Psoas muscle (tissue), 8 donors: ENCODE results near the gene PLXNA4. TPM values are rescaled to one million over a fixed set of nuclear protein-coding genes. Genes with fewer than 3 reads are reported as not detected.

Experiments used
- ATAC-seq, 4 donors: fragments of 200-7000 bp; cut with Tn5 transposase; one replicate each; pipeline ENCODE4 v1.9.1; 2020; ENCODE audit warnings: moderate library complexity in 3 of 4, mild to moderate bottlenecking in 2 of 4
- DNase-seq, 2 donors: peaks; one replicate each; pipeline ENCODE4 v3.0.0-alpha.2; 2020
- H3K27ac ChIP-seq: fragments of 200-600 bp; one replicate; pipeline ENCODE4 v1.8.0; 2022
- H3K27me3 ChIP-seq, 3 donors: fragments of 200-600 bp in 1 of 3; one replicate each; pipeline versions ENCODE4 v1.6.1 to v1.8.0; 2013 to 2022; ENCODE audit warnings: low read length in 2 of 3, mild to moderate bottlenecking in 2 of 3, moderate library complexity in 1 of 3; ENCODE audit not compliant: insufficient read depth in 3 of 3
- H3K36me3 ChIP-seq, 2 donors: fragments of 200-600 bp in 1 of 2; one replicate each; pipeline versions ENCODE4 v1.6.1 to v1.8.0; 2013 to 2022; ENCODE audit warnings: low read depth in 1 of 2, mild to moderate bottlenecking in 1 of 2, moderate library complexity in 1 of 2; ENCODE audit not compliant: insufficient read depth in 1 of 2
- H3K4me1 ChIP-seq: fragments of 200-600 bp; one replicate; pipeline ENCODE4 v1.8.0; 2022
- H3K4me3 ChIP-seq: fragments of 200-600 bp; one replicate; pipeline ENCODE4 v1.8.0; 2022; ENCODE audit warnings: mild to moderate bottlenecking
- H3K9me3 ChIP-seq: fragments of 200-600 bp; one replicate; pipeline ENCODE4 v1.8.0; 2022
- CTCF ChIP-seq: fragments of 200-600 bp; IDR thresholded peaks from one replicate; pipeline ENCODE4 v1.8.0; 2022; ENCODE audit warnings: antibody characterized with exemption
- WGBS, 3 donors: extraction: QIAGEN DNeasy Blood & Tissue Kit; methylation state at CpG; one replicate each; pipeline versions ENCODE4 v1.1.6 to v1.1.7; 2013; 5-methylcytosine and 5-hydroxymethylcytosine counted together
- intact Hi-C, 2 donors: fragments of 100-400 bp; cut with DNase I; formaldehyde crosslinking; loops; one replicate each; pipeline versions ENCODE4 v1.11.0 to v1.14.2; 2022
- polyA plus RNA-seq, 3 donors: library from polyadenylated mRNA; stranded (reverse); fragments of 200-250 nt; gene quantifications; one replicate each; pipeline ENCODE4 v1.2.3, GENCODE V29; 2013
- total RNA-seq, 4 donors: library from RNA; stranded (reverse); fragmentation: NEBNext Ultra II Directional in 2 of 4; extraction: Animal tissue kit (Norgen Biotek cat#: 25700) in 2 of 4; gene quantifications; one replicate each; pipeline versions ENCODE4 v1.2.1 to v1.2.4, GENCODE V29; 2021 to 2023
- donor health status: healthy with polysubstance abuse.
- donor health status: DM: no; HTN: no; CAD: no; lungs with moderate emphysema.
- donor health status: Bipolar disorder and iron deficiency.
- donor health status: healthy.
- donor health status: DM: yes; HTN: yes; CAD: no.
- donor health status: DM: no; HTN: no; CAD: no.
- donor health status: DM: no; HTN: no; CAD: no.
- donor health status: DM: yes; HTN: yes; CAD: no.

The PLXNA4 gene
- total and polyA plus RNA-seq, 7 donors: 0.15 to 2.5 (median 0.88) TPM

- H3K36me3 ChIP-seq: no peaks in the 10 kb centered on the region
- H3K4me3 ChIP-seq: no peak overlapping the region
- H3K27ac ChIP-seq: no peak overlapping the region
- intact Hi-C loops: no loop called here
- TF ChIP-seq CTCF: no peak
- whole genome bisulfite sequencing, 3 donors: 70 to 73% (median 71%) methylated on average over 4 of the region's 4 CpGs
- no peaks in the 10 kb centered on the region for H3K4me1 ChIP-seq
- no peaks in the 10 kb centered on the region for H3K27me3 ChIP-seq
- H3K9me3 ChIP-seq: no peaks in the 10 kb centered on the region
- no peak for DNase-seq
- ATAC-seq: no peak
Measured at GRCh38 chr7:132509643-132510042, 66.6 kb downstream of the PLXNA4 start.

GRCh38 chr7:132508724-132509353 is 67.4 kb downstream of the PLXNA4 start:
- intact Hi-C loops: no loop called here
- Histone ChIP-seq H3K4me1 (no peaks in the 10 kb centered on the region), H3K36me3 (no peaks in the 10 kb centered on the region), H3K9me3 (no peaks in the 10 kb centered on the region), H3K27ac (no peak overlapping the region), H3K27me3 (no peaks in the 10 kb centered on the region), H3K4me3 (no peak overlapping the region)
- DNase-seq (no peak), ATAC-seq (no peak)
- 56 to 67% (median 63%) methylated on average over 9 to 10 of the region's 10 CpGs for WGBS, 3 donors
- TF ChIP-seq CTCF: no peak

GRCh38 chr7:132504852-132505251 is 71.4 kb downstream of the PLXNA4 start:
- H3K27ac ChIP-seq: no peak overlapping the region
- intact Hi-C loops: no loop called here
- H3K36me3 ChIP-seq: no peaks in the 10 kb centered on the region
- H3K27me3 ChIP-seq: no peaks in the 10 kb centered on the region
- 54 to 73% (median 64%) methylated on average over 11 of the region's 11 CpGs for WGBS, 3 donors
- no peak for DNase-seq
- TF ChIP-seq CTCF: no peak
- H3K4me1 ChIP-seq: no peaks in the 10 kb centered on the region
- H3K4me3 ChIP-seq: no peak overlapping the region
- no peak for ATAC-seq
- no peaks in the 10 kb centered on the region for H3K9me3 ChIP-seq

- 83 to 88% (median 86%) methylated on average over 5 of the region's 5 CpGs for WGBS, 3 donors
- ATAC-seq (no peak), DNase-seq (no peak)
- H3K4me3 ChIP-seq: no peak overlapping the region
- no peaks in the 10 kb centered on the region for H3K9me3 ChIP-seq
- TF ChIP-seq CTCF: no peak
- no peak overlapping the region for H3K27ac ChIP-seq
- H3K36me3 ChIP-seq: no peaks in the 10 kb centered on the region
- H3K27me3 ChIP-seq: no peaks in the 10 kb centered on the region
- no peaks in the 10 kb centered on the region for H3K4me1 ChIP-seq
- intact Hi-C loops: no loop called here
Measured at GRCh38 chr7:132504071-132504470, 72.2 kb downstream of the PLXNA4 start.

- no peak for TF ChIP-seq CTCF
- no peak overlapping the region for H3K4me3 ChIP-seq
- intact Hi-C loops: no loop called here
Measured at GRCh38 chr7:132503415-132503814, 72.9 kb downstream of the PLXNA4 start.

More at GRCh38 chr7:132503415-132503814, 72.9 kb downstream of the PLXNA4 start:
- Histone ChIP-seq H3K4me1 (no peaks in the 10 kb centered on the region), H3K27me3 (no peaks in the 10 kb centered on the region), H3K9me3 (no peaks in the 10 kb centered on the region), H3K27ac (no peak overlapping the region), H3K36me3 (no peaks in the 10 kb centered on the region)
- ATAC-seq (no peak), DNase-seq (no peak)
